Renal pelvis (tissue), 4 donors: ENCODE results near the gene CDK4. TPM values are rescaled to one million over a fixed set of nuclear protein-coding genes. Genes with fewer than 3 reads are reported as not detected.
"Not testable (repeated sequence)": the region's sequence is repeated elsewhere in the genome, so short reads cannot be mapped to it uniquely, and the experiment has no call there.

ENCODE experiments used
- DNase-seq: peaks from one replicate; pipeline ENCODE4 v3.0.0-alpha.2; 2013
- polyA plus RNA-seq, 3 donors: library from polyadenylated mRNA; unstranded; fragments of 120-200 nt; gene quantifications; one replicate each; pipeline ENCODE4 v1.2.1, GENCODE V29; 2013; ENCODE audit not compliant: insufficient read length in 3 of 3

CDK4 gene
- polyA plus RNA-seq, 3 donors = 244 to 266 (median 256) TPM

- DNase-seq = no peak
Measured at GRCh38 chr12:57729321-57729844, 22.7 kb downstream of the CDK4 start.

GRCh38 chr12:57727758-57728395, 24.2 kb downstream of the CDK4 start:
- DNase-seq = no peak

GRCh38 chr12:57726884-57727757, 25.0 kb downstream of the CDK4 start:
- DNase-seq = no peak

GRCh38 chr12:57726151-57726883, 25.8 kb downstream of the CDK4 start:
- DNase-seq = peak; percentile 58

GRCh38 chr12:57725851-57726150, 26.3 kb downstream of the CDK4 start:
- DNase-seq = no peak

- no peak for DNase-seq
Measured at GRCh38 chr12:57724936-57725740, 27.0 kb downstream of the CDK4 start.

GRCh38 chr12:57724003-57724935, 27.8 kb downstream of the CDK4 start:
- DNase-seq = no peak

- no peak for DNase-seq
Measured at GRCh38 chr12:57723630-57723962, 28.5 kb downstream of the CDK4 start.

GRCh38 chr12:57722716-57723629, 29.1 kb downstream of the CDK4 start:
- no peak for DNase-seq

GRCh38 chr12:57721846-57722608, 30.1 kb downstream of the CDK4 start:
- DNase-seq = not testable (repeated sequence)

- DNase-seq = no peak
Measured at GRCh38 chr12:57720606-57721595, 31.2 kb downstream of the CDK4 start.

- DNase-seq = no peak
Measured at GRCh38 chr12:57719777-57720605, 32.1 kb downstream of the CDK4 start.

GRCh38 chr12:57718641-57719528, 33.2 kb downstream of the CDK4 start:
- DNase-seq = no peak

- no peak for DNase-seq
Measured at GRCh38 chr12:57717846-57718640, 34.1 kb downstream of the CDK4 start.

GRCh38 chr12:57717131-57717530, 35.0 kb downstream of the CDK4 start:
- no peak for DNase-seq
